ENCODE results near the gene XRN2.
"Not testable (repeated sequence)": the region's sequence is repeated elsewhere in the genome, so short reads cannot be mapped to it uniquely, and the experiment has no call there.

XRN2 gene

GRCh38 chr20:21423712-21424111 is 120.6 kb downstream of the XRN2 start:
- DNase-seq, ATAC-seq: not testable (repeated sequence)

GRCh38 chr20:21424846-21425245 is 121.7 kb downstream of the XRN2 start:
- DNase-seq (no peak), ATAC-seq (no peak)

- DNase-seq (no peak), ATAC-seq (no peak)
Observed at GRCh38 chr20:21430020-21430419, 126.9 kb downstream of the XRN2 start.

- no peak for DNase-seq
- ATAC-seq = no peak
Observed at GRCh38 chr20:21432911-21433310, 129.8 kb downstream of the XRN2 start.

GRCh38 chr20:21433329-21433890 is 130.3 kb downstream of the XRN2 start:
- ATAC-seq = no peak
- DNase-seq = no peak

GRCh38 chr20:21435576-21435975 is 132.4 kb downstream of the XRN2 start:
- no peak for ATAC-seq

GRCh38 chr20:21436205-21436604 is 133.1 kb downstream of the XRN2 start:
- DNase-seq (no peak), ATAC-seq (no peak)

More at GRCh38 chr20:21435576-21435975, 132.4 kb downstream of the XRN2 start:
- DNase-seq = no peak

GRCh38 chr20:21437248-21437647 is 134.1 kb downstream of the XRN2 start:
- no peak for DNase-seq
- ATAC-seq = no peak

- ATAC-seq (no peak), DNase-seq (no peak)
Observed at GRCh38 chr20:21437816-21438215, 134.7 kb downstream of the XRN2 start.

Data from stimulated activated naive CD8-positive, alpha-beta T cell treated with anti-CD3 and anti-CD28 coated beads, Interleukin-15, Interleukin-2, amounts not matched to agents 100 U/mL and 50 U/mL, for 24 hours (primary cell).